NCI-H1694 (cell line): Measurements from ENCODE around the gene DOCK4.

Source experiments
- DNase-seq: peaks from one replicate; lab custom pipeline; 2025; lab: John Stamatoyannopoulos, UW

DOCK4 gene

GRCh38 chr7:112050250-112050881, 155.8 kb downstream of the DOCK4 start:
- DNase-seq, result no peak

- no peak for DNase-seq
These were observed 156.5 kb downstream of the DOCK4 start for GRCh38 chr7:112049555-112050249.

GRCh38 chr7:112047421-112047820, 158.8 kb downstream of the DOCK4 start:
- DNase-seq, result no peak

- DNase-seq, result no peak
These were observed 161.0 kb downstream of the DOCK4 start for GRCh38 chr7:112045222-112045621.

DNA sequence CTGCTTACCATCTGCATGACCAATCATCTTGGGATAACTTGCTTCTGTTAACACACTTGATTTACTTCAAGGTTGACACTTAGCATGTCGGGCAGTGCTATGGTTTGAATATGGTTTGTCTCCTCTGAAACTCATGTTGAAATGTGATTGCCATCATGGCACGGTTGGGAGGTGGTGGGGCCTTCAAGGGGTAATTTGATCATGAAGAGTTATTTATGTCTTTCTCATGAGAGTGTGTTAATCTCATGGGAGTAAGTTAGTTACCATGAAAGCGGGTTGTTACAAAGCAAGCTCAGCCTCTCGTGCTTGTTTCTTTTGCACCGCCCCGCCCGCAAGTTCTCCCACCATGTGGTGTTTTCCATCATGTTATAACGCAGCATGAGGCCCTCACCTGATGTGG, 163.6 kb downstream of the DOCK4 start:
- DNase-seq, result no peak

- no peak for DNase-seq
These were observed 167.8 kb downstream of the DOCK4 start for GRCh38 chr7:112038353-112038752.

DNA sequence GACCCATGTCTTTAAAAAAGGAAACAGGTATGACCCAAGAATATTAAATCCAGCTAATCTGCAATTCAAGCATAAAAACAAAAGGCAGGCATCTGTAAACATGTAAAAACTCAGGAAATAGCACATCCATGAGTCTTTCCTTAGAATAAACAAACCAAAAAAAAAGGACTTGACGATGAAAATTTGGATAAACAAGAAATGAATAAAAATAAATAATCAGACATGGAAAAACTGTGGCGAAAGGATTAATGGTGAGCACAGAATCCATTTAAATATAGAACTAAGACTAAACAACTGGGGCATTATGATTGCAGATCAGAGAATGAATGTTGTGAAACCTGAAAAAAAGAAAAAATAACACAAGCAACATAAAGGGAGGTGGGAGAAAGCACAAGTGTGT, 170.1 kb downstream of the DOCK4 start:
- DNase-seq, result no peak

- no peak for DNase-seq
These were observed 174.5 kb downstream of the DOCK4 start for GRCh38 chr7:112031689-112032088.

GRCh38 chr7:112025556-112025955, 180.6 kb downstream of the DOCK4 start:
- DNase-seq, result no peak

DNA sequence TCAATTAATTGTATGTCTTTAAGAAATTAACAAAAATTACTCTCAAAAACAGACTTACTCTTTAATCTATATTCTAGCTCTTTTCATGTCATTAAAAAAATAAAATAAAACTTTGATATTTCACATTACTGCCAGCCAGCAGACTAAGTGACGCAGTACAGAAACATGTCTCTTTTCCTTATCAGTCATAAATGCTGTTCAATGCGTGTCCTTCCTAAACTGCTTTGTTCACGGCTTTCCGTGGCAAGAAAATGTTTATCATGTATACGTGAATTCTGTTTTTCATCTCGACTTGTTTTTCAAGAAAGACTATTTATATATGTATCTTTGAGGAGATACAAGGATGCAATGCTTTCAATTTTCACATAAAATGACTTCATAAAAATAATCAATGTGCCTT, 182.4 kb downstream of the DOCK4 start:
- no peak for DNase-seq

DNA sequence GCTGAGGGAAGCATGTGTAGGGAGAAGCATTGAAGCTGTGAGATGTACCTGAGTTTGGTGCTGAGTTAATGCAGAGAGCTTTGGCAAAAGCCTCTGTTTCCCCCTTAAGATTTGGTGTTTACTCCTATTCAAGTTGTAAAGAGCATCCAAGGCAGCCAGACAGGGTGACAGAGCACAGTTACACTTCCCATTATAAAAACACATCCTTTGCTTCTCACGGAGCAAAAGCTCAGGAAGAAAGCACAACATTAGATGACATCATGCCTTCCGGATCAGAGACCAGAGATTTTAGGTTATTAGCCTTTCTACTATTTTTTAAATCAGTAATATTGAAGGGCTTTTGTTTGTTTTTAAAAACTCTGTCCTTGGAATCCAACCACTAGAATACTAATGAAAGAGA, 182.9 kb downstream of the DOCK4 start:
- DNase-seq, result no peak

- DNase-seq, result no peak
These were observed 184.1 kb downstream of the DOCK4 start for GRCh38 chr7:112022128-112022527.

- DNase-seq, result no peak
These were observed 184.7 kb downstream of the DOCK4 start for GRCh38 chr7:112021379-112022044.

- no peak for DNase-seq
These were observed 185.4 kb downstream of the DOCK4 start for GRCh38 chr7:112020800-112021199.

- DNase-seq, result no peak
These were observed 186.3 kb downstream of the DOCK4 start for GRCh38 chr7:112019932-112020331.

DNA sequence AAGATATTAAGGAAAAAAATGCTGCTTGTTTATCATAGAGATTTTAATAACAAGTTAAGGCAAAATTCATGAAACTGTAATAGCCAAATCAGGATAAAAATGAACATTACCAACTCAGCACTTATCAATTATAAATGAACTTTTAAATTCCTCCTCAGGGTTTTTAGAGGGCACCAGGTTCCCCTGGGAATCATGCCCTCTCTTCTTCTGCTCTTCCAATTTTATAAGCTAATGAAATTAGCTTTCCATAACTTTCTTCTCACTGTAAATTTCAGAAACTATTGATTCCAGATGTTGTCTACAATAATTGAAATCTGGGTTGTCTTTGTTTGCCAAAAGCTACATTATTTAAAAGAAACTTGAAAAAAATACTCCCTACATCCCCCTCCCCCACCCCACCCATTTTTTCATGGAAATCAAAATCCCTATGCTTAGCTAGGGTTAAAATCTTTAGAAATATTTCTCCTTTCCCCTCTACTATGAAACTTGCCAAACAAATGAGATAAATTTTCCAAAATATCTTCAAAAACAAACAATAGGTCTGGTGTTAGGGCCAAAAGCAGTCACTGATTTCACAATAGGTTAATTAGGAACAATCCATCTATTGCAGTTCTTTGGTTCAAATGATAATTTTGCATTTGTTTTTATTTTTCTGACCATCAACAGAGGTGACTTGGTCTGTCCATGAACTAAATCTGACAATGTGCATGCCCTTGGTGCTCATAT, 187.7 kb downstream of the DOCK4 start:
- no peak for DNase-seq

DNA sequence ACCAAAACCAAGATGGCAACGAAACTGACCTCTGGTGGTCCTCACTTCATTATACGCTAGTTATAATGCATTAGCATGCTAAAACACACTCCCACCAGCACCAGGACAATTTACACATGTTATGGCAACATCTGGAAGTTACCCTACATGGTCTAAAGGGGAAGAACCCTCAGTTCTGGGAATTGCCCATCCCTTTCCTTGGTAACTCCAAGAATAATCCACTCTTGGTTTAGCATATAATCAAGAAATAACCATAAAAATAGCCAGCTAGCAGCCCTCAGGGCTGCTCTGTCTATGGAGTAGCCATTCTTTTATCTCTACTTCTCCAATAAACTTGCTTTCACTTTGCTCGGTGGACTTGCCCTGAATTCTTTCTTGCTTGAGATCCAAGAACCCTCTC, 191.1 kb downstream of the DOCK4 start:
- no peak for DNase-seq

DNA sequence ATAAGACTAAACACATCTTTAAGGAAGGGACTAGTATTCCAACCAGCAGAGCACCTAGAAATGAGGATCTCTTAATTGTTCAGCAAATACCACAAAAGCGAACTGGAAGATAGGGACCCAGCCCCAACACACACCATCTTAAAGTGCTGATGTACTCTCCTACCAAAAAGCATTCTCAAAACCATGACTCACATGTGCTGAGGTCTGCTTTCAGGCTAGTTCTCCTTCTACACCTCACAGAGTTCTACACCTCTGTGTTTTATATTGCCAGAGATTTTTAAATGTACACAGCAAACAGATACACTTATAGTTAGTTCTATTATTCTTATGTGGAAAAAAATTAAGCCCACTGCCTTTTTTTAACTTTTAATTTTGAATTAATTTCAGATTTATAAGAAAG, 191.9 kb downstream of the DOCK4 start:
- DNase-seq, result no peak

- DNase-seq, result no peak
These were observed 192.9 kb downstream of the DOCK4 start for GRCh38 chr7:112013274-112013673.

GRCh38 chr7:112012242-112012641, 194.0 kb downstream of the DOCK4 start:
- DNase-seq, result no peak

GRCh38 chr7:112010994-112011393, 195.2 kb downstream of the DOCK4 start:
- no peak for DNase-seq

GRCh38 chr7:112010109-112010508, 196.1 kb downstream of the DOCK4 start:
- no peak for DNase-seq

DNA sequence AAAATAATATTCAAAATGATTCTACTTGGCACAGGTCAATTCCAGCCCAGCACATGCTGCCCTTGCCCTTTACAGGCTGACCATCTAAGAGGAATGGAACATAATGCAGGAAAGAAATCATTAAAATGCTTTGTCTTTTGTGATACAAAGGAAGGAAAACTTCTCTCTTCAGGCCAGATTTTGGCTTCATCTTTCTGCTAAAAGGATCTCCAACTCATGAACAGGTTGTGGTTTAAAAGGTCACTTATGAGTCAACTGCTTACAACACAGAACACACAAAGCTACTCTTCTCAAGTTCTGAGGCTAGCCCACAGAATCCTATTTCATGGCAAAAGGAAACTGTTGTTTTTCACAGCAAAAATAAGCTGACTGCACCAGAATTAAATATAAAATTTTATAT, 197.1 kb downstream of the DOCK4 start:
- no peak for DNase-seq
